CD8-positive, alpha-beta memory T cell (primary cell): Measurements from ENCODE around the gene ATP4A. TPM values are rescaled to one million over a fixed set of nuclear protein-coding genes. Genes with fewer than 3 reads are reported as not detected.
A peak's percentile ranks its signal among the peaks of the same experiment; 100 is the strongest.

ENCODE experiments used
- CTCF ChIA-PET: fragments of 350-600 bp; sonication (Branson Sonifier 250); formaldehyde crosslinking; loops from one replicate; lab custom pipeline; 2021; ENCODE audit warnings: antibody characterized with exemption; lab: Charles Lee
- POLR2A ChIA-PET: fragments of 350-600 bp; sonication (Branson Sonifier 250); formaldehyde crosslinking; loops from one replicate; lab custom pipeline; 2021; ENCODE audit warnings: antibody characterized with exemption; lab: Charles Lee
- DNase-seq, 5 donors: peaks; one replicate each; pipeline versions ENCODE4 v3.0.0 to v3.0.0-alpha.2; 2020 to 2022; ENCODE audit warnings: mixed read lengths in 1 of 5
- H3K27ac ChIP-seq: one replicate; pipeline ENCODE4 v1.7.0; 2013; ENCODE audit warnings: low read depth, mild to moderate bottlenecking, low read length, moderate library complexity
- H3K27me3 ChIP-seq: 2 replicates; pipeline ENCODE4 v1.7.0; 2013; ENCODE audit warnings: low read length, mild to moderate bottlenecking; ENCODE audit not compliant: insufficient read depth, poor library complexity, severe bottlenecking
- H3K36me3 ChIP-seq: 2 replicates; pipeline ENCODE4 v1.7.0; 2013; ENCODE audit warnings: mild to moderate bottlenecking, low read length, moderate library complexity; ENCODE audit not compliant: insufficient read depth
- H3K4me1 ChIP-seq: 2 replicates; pipeline ENCODE4 v1.7.0; 2013; ENCODE audit warnings: mild to moderate bottlenecking, low read length, moderate library complexity; ENCODE audit not compliant: insufficient read depth
- H3K4me3 ChIP-seq: 2 replicates; pipeline ENCODE4 v1.7.0; 2013; ENCODE audit warnings: mild to moderate bottlenecking, low read length
- H3K9me3 ChIP-seq: 2 replicates; pipeline ENCODE4 v1.7.0; 2013; ENCODE audit warnings: mild to moderate bottlenecking, low read length
- H3K27ac Mint-ChIP-seq, 8 donors: one replicate each; pipeline ENCODE4 v1.8.0; 2020 to 2021; ENCODE audit warnings: mixed read lengths in 8 of 8, mild to moderate bottlenecking in 6 of 8, inconsistent platforms in 3 of 8, moderate library complexity in 3 of 8
- H3K27me3 Mint-ChIP-seq, 2 donors: one replicate each; pipeline ENCODE4 v1.8.0; 2020 to 2021; ENCODE audit warnings: mixed read lengths in 2 of 2, mild to moderate bottlenecking in 1 of 2, moderate library complexity in 1 of 2
- H3K36me3 Mint-ChIP-seq, 3 donors: one replicate each; pipeline ENCODE4 v1.8.0; 2020 to 2021; ENCODE audit warnings: mixed read lengths in 3 of 3, inconsistent platforms in 1 of 3, mild to moderate bottlenecking in 1 of 3
- H3K4me1 Mint-ChIP-seq, 3 donors: one replicate each; pipeline ENCODE4 v1.8.0; 2020 to 2021; ENCODE audit warnings: mixed read lengths in 3 of 3, inconsistent platforms in 1 of 3, mild to moderate bottlenecking in 1 of 3
- H3K4me3 Mint-ChIP-seq, 7 donors: one replicate each; pipeline ENCODE4 v1.8.0; 2020 to 2021; ENCODE audit warnings: mixed read lengths in 7 of 7, mild to moderate bottlenecking in 6 of 7, moderate library complexity in 4 of 7, inconsistent platforms in 2 of 7
- H3K9me3 Mint-ChIP-seq, 5 donors: one replicate each; pipeline ENCODE4 v1.8.0; 2020 to 2022; ENCODE audit warnings: mixed read lengths in 5 of 5, mild to moderate bottlenecking in 3 of 5, moderate library complexity in 2 of 5, inconsistent platforms in 1 of 5
- polyA plus RNA-seq: library from polyadenylated mRNA; unstranded; fragments of 300-500 nt; fragmentation: Illumina TruSeq; gene quantifications from one replicate; pipeline ENCODE4 v1.2.3, GENCODE V29; 2021
- total RNA-seq, 2 experiments: library from RNA; stranded (reverse); gene quantifications; one replicate each; pipeline ENCODE4 v1.2.3, GENCODE V29; 2021

The ATP4A gene
- total and polyA plus RNA-seq, 3 experiments from 2014 or later: not detected

- no peaks in the 10 kb centered on the region for H3K9me3 Mint-ChIP-seq
- Histone ChIP-seq H3K4me3 (no peak overlapping the region), H3K27me3 (no peaks in the 10 kb centered on the region), H3K27ac (no peak overlapping the region), H3K4me1 (no peaks in the 10 kb centered on the region), H3K36me3 (no peaks in the 10 kb centered on the region), H3K9me3 (no peaks in the 10 kb centered on the region)
- H3K4me3 Mint-ChIP-seq: no peak overlapping the region
- peaks cover 23 to 48% of the 10 kb centered on the region in 2 donors for H3K27me3 Mint-ChIP-seq
- no peak for DNase-seq
- H3K36me3 Mint-ChIP-seq: no peaks in the 10 kb centered on the region
- ChIA-PET POLR2A (no interaction called here), CTCF (no interaction called here)
- no peak overlapping the region for H3K27ac Mint-ChIP-seq
- H3K4me1 Mint-ChIP-seq: no peaks in the 10 kb centered on the region
Observed at GRCh38 chr19:35525873-35526272, 37.6 kb downstream of the ATP4A start.

DNA sequence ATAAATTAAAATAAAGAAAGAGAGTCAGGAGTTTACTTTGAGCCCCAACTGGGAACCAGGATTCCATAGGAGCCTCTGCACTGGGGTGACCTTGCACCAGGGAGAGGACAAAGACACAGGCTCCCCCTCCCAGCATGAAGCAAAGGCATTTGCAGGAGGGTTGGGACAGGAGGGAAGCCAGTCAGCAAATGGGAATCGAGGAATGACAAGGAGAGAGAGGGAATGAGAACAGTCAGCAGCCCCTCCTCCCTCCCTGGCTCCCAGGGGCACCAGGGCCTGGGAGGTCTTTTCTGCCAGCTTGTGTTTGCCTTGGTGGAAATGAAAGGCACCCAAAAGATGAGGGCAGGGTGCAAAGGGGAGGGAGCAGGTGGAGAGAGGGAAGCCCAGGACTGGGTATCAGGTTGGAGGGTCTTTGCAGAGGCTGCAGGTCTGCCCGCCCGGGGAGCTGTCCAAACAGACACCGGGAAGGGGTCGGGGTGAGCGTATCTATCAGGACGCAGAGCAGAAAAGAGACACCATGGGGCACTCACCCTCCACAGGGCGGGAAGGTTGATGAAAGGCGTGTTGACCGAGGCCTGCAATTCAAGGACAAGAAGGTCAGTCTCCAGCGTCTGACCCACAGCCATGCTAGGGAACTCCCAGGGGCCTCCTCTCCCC lies 39.1 kb downstream of the ATP4A start:
- Mint-ChIP-seq H3K4me3 (no peak overlapping the region), H3K27me3 (peaks cover 17 to 48% of the 10 kb centered on the region in 2 donors), H3K36me3 (no peaks in the 10 kb centered on the region), H3K27ac (no peak overlapping the region), H3K4me1 (no peaks in the 10 kb centered on the region), H3K9me3 (no peaks in the 10 kb centered on the region)
- POLR2A ChIA-PET: no interaction called here
- no peak overlapping the region for H3K27ac ChIP-seq
- CTCF ChIA-PET: no interaction called here
- H3K9me3 ChIP-seq: no peaks in the 10 kb centered on the region
- no peak overlapping the region for H3K4me3 ChIP-seq
- H3K4me1 ChIP-seq: no peaks in the 10 kb centered on the region
- H3K27me3 ChIP-seq: no peaks in the 10 kb centered on the region
- no peak for DNase-seq
- H3K36me3 ChIP-seq: no peaks in the 10 kb centered on the region

DNA sequence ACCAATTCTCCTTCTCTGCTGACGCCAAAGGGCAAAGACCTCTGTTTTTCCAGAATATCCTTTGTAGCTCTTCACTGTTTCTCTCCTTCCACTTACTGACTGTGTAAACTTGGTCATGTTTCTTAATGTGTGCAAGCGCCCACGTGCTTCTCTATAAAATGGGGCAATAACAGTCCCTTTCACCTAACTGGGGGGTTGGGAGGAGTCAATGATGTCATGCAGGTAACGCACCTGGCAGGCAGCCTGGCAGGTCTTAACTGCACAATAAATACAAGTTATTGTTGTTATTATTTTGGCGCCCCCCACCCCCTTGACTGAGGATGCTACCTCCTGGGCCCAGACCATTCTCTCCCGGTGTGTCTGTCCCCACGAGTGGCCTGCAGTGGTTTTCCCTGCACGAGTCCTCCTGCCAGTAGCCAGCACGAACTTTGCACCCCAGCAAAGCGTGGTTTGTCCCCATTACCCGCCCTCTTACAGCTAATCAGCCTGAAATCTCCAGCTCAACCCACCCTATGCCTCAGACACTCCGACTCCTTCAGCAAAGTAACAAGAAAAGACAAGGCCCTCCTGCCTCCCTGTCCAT lies 40.6 kb downstream of the ATP4A start:
- H3K27me3 ChIP-seq: no peaks in the 10 kb centered on the region
- ChIA-PET POLR2A (no interaction called here), CTCF (no interaction called here)
- H3K9me3 ChIP-seq: no peaks in the 10 kb centered on the region
- no peaks in the 10 kb centered on the region for H3K36me3 ChIP-seq
- no peak overlapping the region for H3K4me3 ChIP-seq
- Mint-ChIP-seq H3K36me3 (no peaks in the 10 kb centered on the region), H3K27me3 (peaks cover 8 to 37% of the 10 kb centered on the region in 2 donors), H3K27ac (no peak overlapping the region), H3K4me1 (no peaks in the 10 kb centered on the region), H3K9me3 (no peaks in the 10 kb centered on the region), H3K4me3 (no peak overlapping the region)
- H3K4me1 ChIP-seq: no peaks in the 10 kb centered on the region
- no peak for DNase-seq
- H3K27ac ChIP-seq: no peak overlapping the region

DNA sequence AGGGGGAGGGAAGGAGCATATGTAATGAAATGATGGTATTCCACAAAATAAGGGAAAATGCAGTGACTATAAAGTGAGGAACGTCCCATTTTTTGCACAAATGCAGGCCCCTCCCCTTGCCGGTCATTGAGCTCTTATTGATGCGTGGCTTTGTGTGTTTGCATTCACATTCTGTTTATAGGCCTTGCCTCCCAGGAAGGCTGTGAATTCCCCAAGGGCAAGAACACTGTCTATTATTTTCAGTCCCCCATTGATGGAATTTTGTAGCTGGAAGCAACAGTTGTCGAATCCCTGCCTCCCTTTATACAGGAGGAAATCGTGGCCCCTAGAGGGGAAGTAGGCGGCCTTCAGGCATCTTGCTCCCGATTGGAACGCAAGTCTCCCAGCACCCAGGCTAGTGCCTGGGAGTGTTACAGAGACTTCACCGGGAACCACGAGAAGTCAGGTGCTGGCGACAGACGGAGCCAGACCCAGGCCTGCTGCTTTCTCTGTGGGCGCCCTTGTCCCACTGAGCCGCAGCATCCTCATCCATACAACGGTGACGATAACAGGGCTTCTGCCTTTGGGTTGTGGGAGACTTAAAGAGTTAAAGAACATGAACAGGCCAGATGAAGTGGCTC lies 42.2 kb downstream of the ATP4A start:
- no peaks in the 10 kb centered on the region for H3K36me3 ChIP-seq
- no peaks in the 10 kb centered on the region for H3K27me3 ChIP-seq
- Mint-ChIP-seq H3K4me1 (no peaks in the 10 kb centered on the region), H3K27me3 (peaks cover 1 to 27% of the 10 kb centered on the region in 2 donors), H3K9me3 (no peaks in the 10 kb centered on the region), H3K4me3 (no peak overlapping the region), H3K36me3 (no peaks in the 10 kb centered on the region), H3K27ac (no peak overlapping the region)
- DNase-seq: no peak
- H3K4me3 ChIP-seq: no peak overlapping the region
- H3K9me3 ChIP-seq: no peaks in the 10 kb centered on the region
- POLR2A ChIA-PET: no interaction called here
- CTCF ChIA-PET: interaction anchor here (1.7 kb wide), 1 partner anchor 10 kb away, joined by 5 read pairs; no protein-coding TSS in a partner anchor
- H3K27ac ChIP-seq: no peak overlapping the region
- H3K4me1 ChIP-seq: no peaks in the 10 kb centered on the region

DNA sequence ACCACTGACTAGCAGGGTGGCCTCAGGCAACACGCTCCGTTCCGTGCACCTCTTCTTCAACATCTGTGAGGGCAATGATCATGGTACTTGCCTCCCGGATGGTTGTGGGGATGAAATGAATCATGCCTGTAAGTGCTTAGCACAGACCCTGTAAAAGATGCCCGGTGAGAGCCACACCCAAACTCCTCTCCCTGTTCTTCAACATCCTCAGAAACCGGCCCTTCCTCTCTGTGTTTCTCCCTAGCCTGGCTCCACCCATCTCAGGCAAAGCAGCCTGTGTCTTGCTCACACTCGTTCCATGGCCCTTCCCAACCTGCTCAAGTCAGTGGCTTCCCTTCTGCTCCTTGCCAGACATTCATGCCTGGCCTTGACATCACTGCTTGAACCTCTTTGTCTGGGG lies 44.2 kb downstream of the ATP4A start:
- Mint-ChIP-seq H3K4me1 (no peaks in the 10 kb centered on the region), H3K36me3 (no peaks in the 10 kb centered on the region), H3K9me3 (no peaks in the 10 kb centered on the region), H3K27ac (no peak overlapping the region), H3K4me3 (no peak overlapping the region), H3K27me3 (peaks cover 1 to 13% of the 10 kb centered on the region in 2 donors)
- ChIA-PET POLR2A (no interaction called here), CTCF (no interaction called here)
- no peaks in the 10 kb centered on the region for H3K9me3 ChIP-seq
- no peaks in the 10 kb centered on the region for H3K27me3 ChIP-seq
- DNase-seq: no peak
- no peak overlapping the region for H3K4me3 ChIP-seq
- no peaks in the 10 kb centered on the region for H3K36me3 ChIP-seq
- no peaks in the 10 kb centered on the region for H3K4me1 ChIP-seq
- H3K27ac ChIP-seq: no peak overlapping the region

- Histone ChIP-seq H3K4me3 (no peak overlapping the region), H3K27ac (no peak overlapping the region), H3K36me3 (no peaks in the 10 kb centered on the region), H3K9me3 (no peaks in the 10 kb centered on the region), H3K4me1 (no peaks in the 10 kb centered on the region), H3K27me3 (no peaks in the 10 kb centered on the region)
- ChIA-PET CTCF (no interaction called here), POLR2A (no interaction called here)
- Mint-ChIP-seq H3K27ac (no peak overlapping the region), H3K27me3 (peaks cover 1 to 14% of the 10 kb centered on the region in 2 donors), H3K9me3 (no peaks in the 10 kb centered on the region), H3K4me1 (no peaks in the 10 kb centered on the region), H3K36me3 (no peaks in the 10 kb centered on the region), H3K4me3 (no peak overlapping the region)
- DNase-seq: no peak
Observed at GRCh38 chr19:35518313-35518712, 45.1 kb downstream of the ATP4A start.

DNA sequence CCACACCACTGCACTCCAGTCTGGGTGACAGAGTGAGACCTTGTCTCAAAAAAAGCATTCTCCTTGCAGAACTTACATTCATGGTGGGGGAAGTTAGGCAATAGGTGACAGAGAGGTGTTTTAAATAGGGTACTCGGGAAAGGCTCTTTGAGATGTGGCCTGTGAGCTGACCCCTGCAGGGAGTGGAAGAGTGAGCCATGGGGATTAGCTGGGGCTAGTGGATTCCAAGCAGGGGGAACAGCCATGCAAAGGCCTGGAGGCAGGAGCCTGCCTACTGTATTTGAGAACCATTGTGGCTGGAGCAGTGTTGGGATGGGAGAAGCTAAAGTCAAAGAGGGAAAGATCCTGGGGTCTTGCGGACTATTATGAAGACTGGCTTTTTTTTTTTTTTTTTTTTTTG lies 46.1 kb downstream of the ATP4A start:
- no peaks in the 10 kb centered on the region for H3K4me1 ChIP-seq
- peaks cover 8 to 24% of the 10 kb centered on the region in 2 donors for H3K27me3 Mint-ChIP-seq
- no peaks in the 10 kb centered on the region for H3K9me3 ChIP-seq
- POLR2A ChIA-PET: no interaction called here
- H3K27me3 ChIP-seq: no peaks in the 10 kb centered on the region
- DNase-seq: no peak
- H3K36me3 ChIP-seq: no peaks in the 10 kb centered on the region
- CTCF ChIA-PET: interaction anchor here (0.9 kb wide), 1 partner anchor 18 kb away, joined by 3 read pairs; no protein-coding TSS in a partner anchor
- H3K4me1 Mint-ChIP-seq: no peaks in the 10 kb centered on the region
- H3K27ac ChIP-seq: no peak overlapping the region
- H3K9me3 Mint-ChIP-seq: no peaks in the 10 kb centered on the region
- no peak overlapping the region for H3K4me3 ChIP-seq
- H3K27ac Mint-ChIP-seq: no peak overlapping the region
- no peak overlapping the region for H3K4me3 Mint-ChIP-seq
- no peaks in the 10 kb centered on the region for H3K36me3 Mint-ChIP-seq

- POLR2A ChIA-PET: no interaction called here
- no peaks in the 10 kb centered on the region for H3K9me3 Mint-ChIP-seq
- Histone ChIP-seq H3K9me3 (no peaks in the 10 kb centered on the region), H3K36me3 (no peaks in the 10 kb centered on the region), H3K27ac (no peak overlapping the region), H3K4me3 (no peak overlapping the region), H3K27me3 (no peaks in the 10 kb centered on the region), H3K4me1 (no peaks in the 10 kb centered on the region)
- H3K27me3 Mint-ChIP-seq: peaks cover 15 to 30% of the 10 kb centered on the region in 2 donors
- no peaks in the 10 kb centered on the region for H3K36me3 Mint-ChIP-seq
- H3K27ac Mint-ChIP-seq: peak overlapping the region in 1 of 8 donors; percentile 63
- CTCF ChIA-PET: no interaction called here
- H3K4me1 Mint-ChIP-seq: no peaks in the 10 kb centered on the region
- DNase-seq: no peak
- no peak overlapping the region for H3K4me3 Mint-ChIP-seq
Observed at GRCh38 chr19:35516310-35516709, 47.1 kb downstream of the ATP4A start.
